CD8-positive, alpha-beta memory T cell (primary cell): ENCODE data around the gene DNAI4. TPM values are rescaled to one million over a fixed set of nuclear protein-coding genes. Genes with fewer than 3 reads are reported as not detected.
A peak's percentile ranks its signal among the peaks of the same experiment; 100 is the strongest.

Experiments used
- CTCF ChIA-PET: fragments of 350-600 bp; sonication (Branson Sonifier 250); formaldehyde crosslinking; loops from one replicate; lab custom pipeline; 2021; ENCODE audit warnings: antibody characterized with exemption; lab: Charles Lee
- POLR2A ChIA-PET: fragments of 350-600 bp; sonication (Branson Sonifier 250); formaldehyde crosslinking; loops from one replicate; lab custom pipeline; 2021; ENCODE audit warnings: antibody characterized with exemption; lab: Charles Lee
- DNase-seq, 5 donors: peaks; one replicate each; pipeline versions ENCODE4 v3.0.0 to v3.0.0-alpha.2; 2020 to 2022; ENCODE audit warnings: mixed read lengths in 1 of 5
- H3K27ac ChIP-seq: one replicate; pipeline ENCODE4 v1.7.0; 2013; ENCODE audit warnings: low read depth, mild to moderate bottlenecking, low read length, moderate library complexity
- H3K27me3 ChIP-seq: 2 replicates; pipeline ENCODE4 v1.7.0; 2013; ENCODE audit warnings: low read length, mild to moderate bottlenecking; ENCODE audit not compliant: insufficient read depth, poor library complexity, severe bottlenecking
- H3K36me3 ChIP-seq: 2 replicates; pipeline ENCODE4 v1.7.0; 2013; ENCODE audit warnings: mild to moderate bottlenecking, low read length, moderate library complexity; ENCODE audit not compliant: insufficient read depth
- H3K4me1 ChIP-seq: 2 replicates; pipeline ENCODE4 v1.7.0; 2013; ENCODE audit warnings: mild to moderate bottlenecking, low read length, moderate library complexity; ENCODE audit not compliant: insufficient read depth
- H3K4me3 ChIP-seq: 2 replicates; pipeline ENCODE4 v1.7.0; 2013; ENCODE audit warnings: mild to moderate bottlenecking, low read length
- H3K9me3 ChIP-seq: 2 replicates; pipeline ENCODE4 v1.7.0; 2013; ENCODE audit warnings: mild to moderate bottlenecking, low read length
- H3K27ac Mint-ChIP-seq, 8 donors: one replicate each; pipeline ENCODE4 v1.8.0; 2020 to 2021; ENCODE audit warnings: mixed read lengths in 8 of 8, mild to moderate bottlenecking in 6 of 8, inconsistent platforms in 3 of 8, moderate library complexity in 3 of 8
- H3K27me3 Mint-ChIP-seq, 2 donors: one replicate each; pipeline ENCODE4 v1.8.0; 2020 to 2021; ENCODE audit warnings: mixed read lengths in 2 of 2, mild to moderate bottlenecking in 1 of 2, moderate library complexity in 1 of 2
- H3K36me3 Mint-ChIP-seq, 3 donors: one replicate each; pipeline ENCODE4 v1.8.0; 2020 to 2021; ENCODE audit warnings: mixed read lengths in 3 of 3, inconsistent platforms in 1 of 3, mild to moderate bottlenecking in 1 of 3
- H3K4me1 Mint-ChIP-seq, 3 donors: one replicate each; pipeline ENCODE4 v1.8.0; 2020 to 2021; ENCODE audit warnings: mixed read lengths in 3 of 3, inconsistent platforms in 1 of 3, mild to moderate bottlenecking in 1 of 3
- H3K4me3 Mint-ChIP-seq, 7 donors: one replicate each; pipeline ENCODE4 v1.8.0; 2020 to 2021; ENCODE audit warnings: mixed read lengths in 7 of 7, mild to moderate bottlenecking in 6 of 7, moderate library complexity in 4 of 7, inconsistent platforms in 2 of 7
- H3K9me3 Mint-ChIP-seq, 5 donors: one replicate each; pipeline ENCODE4 v1.8.0; 2020 to 2022; ENCODE audit warnings: mixed read lengths in 5 of 5, mild to moderate bottlenecking in 3 of 5, moderate library complexity in 2 of 5, inconsistent platforms in 1 of 5
- polyA plus RNA-seq: library from polyadenylated mRNA; unstranded; fragments of 300-500 nt; fragmentation: Illumina TruSeq; gene quantifications from one replicate; pipeline ENCODE4 v1.2.3, GENCODE V29; 2021
- total RNA-seq, 2 experiments: library from RNA; stranded (reverse); gene quantifications; one replicate each; pipeline ENCODE4 v1.2.3, GENCODE V29; 2021

DNAI4 gene
- total and polyA plus RNA-seq, 3 experiments from 2014 or later = 0.77 to 1.8 (median 0.86) TPM

- Mint-ChIP-seq H3K4me1 (no peaks in the 10 kb centered on the region), H3K36me3 (peaks cover 0 to 5% (median 0%) of the 10 kb centered on the region in 3 donors), H3K27me3 (peaks cover 4 to 38% of the 10 kb centered on the region in 2 donors), H3K27ac (no peak overlapping the region), H3K4me3 (peak overlapping the region in 1 of 7 donors; percentile 0), H3K9me3 (peaks cover 0 to 5% (median 2%) of the 10 kb centered on the region in 5 donors)
- Histone ChIP-seq H3K4me1 (no peaks in the 10 kb centered on the region), H3K36me3 (no peaks in the 10 kb centered on the region), H3K27ac (no peak overlapping the region), H3K9me3 (no peaks in the 10 kb centered on the region), H3K4me3 (no peak overlapping the region), H3K27me3 (peaks cover 3% of the 10 kb centered on the region)
- CTCF ChIA-PET = interaction anchor here (2.8 kb wide), 1 partner anchor 14 kb away, joined by 7 read pairs; no protein-coding TSS in a partner anchor
- no peak for DNase-seq
- POLR2A ChIA-PET = no interaction called here
These were observed 145.1 kb downstream of the DNAI4 start for GRCh38 chr1:66779475-66780078.

DNA sequence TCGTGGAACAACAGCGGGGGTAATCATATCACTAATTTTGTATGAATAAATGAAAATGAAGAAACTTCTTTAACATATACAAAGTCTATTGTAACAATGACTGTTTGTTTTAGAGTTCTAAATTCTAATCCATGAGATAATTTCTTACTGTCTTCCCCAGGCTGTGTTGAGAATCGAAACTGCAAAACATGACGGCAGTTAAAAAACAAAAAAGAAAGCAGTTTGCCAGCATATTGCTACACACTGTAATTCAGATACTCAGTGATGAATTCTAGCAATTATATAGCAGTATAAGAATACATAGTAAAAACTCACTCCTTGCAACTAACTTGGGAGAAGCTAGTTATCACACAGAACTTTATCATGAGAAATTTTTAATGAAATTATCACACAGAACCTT is 145.7 kb downstream of the DNAI4 start:
- peaks cover 0 to 5% (median 0%) of the 10 kb centered on the region in 3 donors for H3K36me3 Mint-ChIP-seq
- no peak overlapping the region for H3K4me3 ChIP-seq
- peaks cover 4 to 38% of the 10 kb centered on the region in 2 donors for H3K27me3 Mint-ChIP-seq
- no peaks in the 10 kb centered on the region for H3K4me1 Mint-ChIP-seq
- no peak for DNase-seq
- no peaks in the 10 kb centered on the region for H3K9me3 ChIP-seq
- no peak overlapping the region for H3K27ac Mint-ChIP-seq
- ChIA-PET POLR2A (no interaction called here), CTCF (interaction anchor here (2.8 kb wide), 1 partner anchor 13 kb away, joined by 7 read pairs; no protein-coding TSS in a partner anchor)
- H3K27ac ChIP-seq = no peak overlapping the region
- H3K27me3 ChIP-seq = peaks cover 3% of the 10 kb centered on the region
- H3K36me3 ChIP-seq = no peaks in the 10 kb centered on the region
- H3K4me3 Mint-ChIP-seq = peak overlapping the region in 1 of 7 donors; percentile 42
- H3K9me3 Mint-ChIP-seq = peaks cover 0 to 3% (median 0%) of the 10 kb centered on the region in 5 donors
- no peaks in the 10 kb centered on the region for H3K4me1 ChIP-seq

DNA sequence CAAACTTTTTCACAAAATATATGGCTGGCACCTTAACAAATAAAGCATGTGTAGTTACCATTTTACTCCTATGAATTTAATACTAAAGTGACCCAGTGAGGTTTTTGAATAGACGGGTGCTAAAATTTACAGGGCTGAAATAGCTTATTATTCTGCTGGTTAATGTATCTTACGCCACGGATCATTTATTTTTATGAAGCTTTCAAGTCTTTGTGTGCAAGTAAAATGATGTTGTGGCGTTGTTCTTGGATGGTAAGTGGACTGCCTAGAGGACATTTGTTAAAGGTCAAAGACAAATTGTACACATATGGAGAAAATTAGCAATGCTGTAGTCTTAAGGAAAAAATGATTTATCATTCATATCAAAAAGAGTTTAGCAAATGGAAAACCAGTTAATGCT is 146.4 kb downstream of the DNAI4 start:
- Histone ChIP-seq H3K4me3 (no peak overlapping the region), H3K9me3 (no peaks in the 10 kb centered on the region), H3K27ac (no peak overlapping the region), H3K4me1 (no peaks in the 10 kb centered on the region), H3K27me3 (peaks cover 3% of the 10 kb centered on the region), H3K36me3 (no peaks in the 10 kb centered on the region)
- H3K4me3 Mint-ChIP-seq = no peak overlapping the region
- H3K36me3 Mint-ChIP-seq = peaks cover 0 to 5% (median 0%) of the 10 kb centered on the region in 3 donors
- no peak for DNase-seq
- peaks cover 0 to 2% (median 0%) of the 10 kb centered on the region in 5 donors for H3K9me3 Mint-ChIP-seq
- H3K27me3 Mint-ChIP-seq = peaks cover 4 to 38% of the 10 kb centered on the region in 2 donors
- H3K4me1 Mint-ChIP-seq = no peaks in the 10 kb centered on the region
- H3K27ac Mint-ChIP-seq = no peak overlapping the region
- ChIA-PET POLR2A (no interaction called here), CTCF (interaction anchor here (2.8 kb wide), 1 partner anchor 13 kb away, joined by 7 read pairs; no protein-coding TSS in a partner anchor)

GRCh38 chr1:66777831-66778230 is 146.8 kb downstream of the DNAI4 start:
- H3K4me1 ChIP-seq = no peaks in the 10 kb centered on the region
- Mint-ChIP-seq H3K27ac (no peak overlapping the region), H3K36me3 (peaks cover 0 to 5% (median 0%) of the 10 kb centered on the region in 3 donors), H3K4me3 (no peak overlapping the region), H3K9me3 (peaks cover 0 to 2% (median 0%) of the 10 kb centered on the region in 5 donors), H3K4me1 (no peaks in the 10 kb centered on the region), H3K27me3 (peaks cover 4 to 38% of the 10 kb centered on the region in 2 donors)
- H3K27me3 ChIP-seq = peaks cover 3% of the 10 kb centered on the region
- no peak for DNase-seq
- no peaks in the 10 kb centered on the region for H3K36me3 ChIP-seq
- ChIA-PET POLR2A (no interaction called here), CTCF (interaction anchor here (2.8 kb wide), 1 partner anchor 12 kb away, joined by 7 read pairs; no protein-coding TSS in a partner anchor)
- H3K27ac ChIP-seq = no peak overlapping the region
- H3K4me3 ChIP-seq = no peak overlapping the region
- H3K9me3 ChIP-seq = no peaks in the 10 kb centered on the region

DNA sequence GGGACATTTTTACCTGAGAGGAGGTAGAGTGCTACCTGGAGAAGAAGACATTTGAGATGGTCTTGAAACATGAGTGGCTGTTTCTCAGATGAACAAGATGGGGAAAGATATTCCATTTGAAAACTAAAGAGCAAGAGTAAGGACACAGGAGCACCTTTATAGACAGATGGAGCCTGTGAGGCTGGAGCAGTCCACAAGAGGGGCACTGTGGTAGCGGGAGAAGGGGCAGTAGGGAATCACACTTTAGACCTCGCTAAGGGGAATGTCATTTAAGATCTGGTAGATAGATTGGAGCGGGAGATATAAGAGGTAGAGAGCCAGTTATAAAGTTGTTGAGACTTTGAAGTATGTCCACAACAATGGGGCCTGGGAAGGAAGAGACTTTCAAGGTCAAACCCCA is 149.0 kb downstream of the DNAI4 start:
- no peaks in the 10 kb centered on the region for H3K9me3 ChIP-seq
- peaks cover 0 to 2% (median 0%) of the 10 kb centered on the region in 5 donors for H3K9me3 Mint-ChIP-seq
- CTCF ChIA-PET = interaction anchor here (0.9 kb wide), 1 partner anchor 11 kb away, joined by 3 read pairs; no protein-coding TSS in a partner anchor
- H3K36me3 Mint-ChIP-seq = no peaks in the 10 kb centered on the region
- no peak overlapping the region for H3K27ac Mint-ChIP-seq
- POLR2A ChIA-PET = no interaction called here
- H3K4me3 Mint-ChIP-seq = no peak overlapping the region
- H3K27ac ChIP-seq = no peak overlapping the region
- H3K36me3 ChIP-seq = no peaks in the 10 kb centered on the region
- H3K27me3 ChIP-seq = peaks cover 3% of the 10 kb centered on the region
- no peak overlapping the region for H3K4me3 ChIP-seq
- H3K4me1 Mint-ChIP-seq = peaks cover 0 to 6% (median 4%) of the 10 kb centered on the region in 3 donors
- no peak for DNase-seq
- no peaks in the 10 kb centered on the region for H3K4me1 ChIP-seq
- H3K27me3 Mint-ChIP-seq = peaks cover 4 to 30% of the 10 kb centered on the region in 2 donors

GRCh38 chr1:66774438-66774837 is 150.2 kb downstream of the DNAI4 start:
- H3K9me3 Mint-ChIP-seq = no peaks in the 10 kb centered on the region
- Histone ChIP-seq H3K36me3 (no peaks in the 10 kb centered on the region), H3K4me1 (peaks cover 7% of the 10 kb centered on the region), H3K27ac (no peak overlapping the region), H3K9me3 (no peaks in the 10 kb centered on the region), H3K27me3 (peaks cover 3% of the 10 kb centered on the region), H3K4me3 (no peak overlapping the region)
- peaks cover 9 to 18% (median 16%) of the 10 kb centered on the region in 3 donors for H3K4me1 Mint-ChIP-seq
- peaks cover 3 to 23% of the 10 kb centered on the region in 2 donors for H3K27me3 Mint-ChIP-seq
- ChIA-PET CTCF (no interaction called here), POLR2A (no interaction called here)
- H3K27ac Mint-ChIP-seq = no peak overlapping the region
- no peaks in the 10 kb centered on the region for H3K36me3 Mint-ChIP-seq
- H3K4me3 Mint-ChIP-seq = no peak overlapping the region
- DNase-seq = no peak

- peaks cover 13% of the 10 kb centered on the region for H3K4me1 ChIP-seq
- H3K27ac ChIP-seq = no peak overlapping the region
- CTCF ChIA-PET = interaction anchor here (0.7 kb wide), 1 partner anchor 376 kb away, joined by 3 read pairs; no protein-coding TSS in a partner anchor
- H3K4me3 Mint-ChIP-seq = no peak overlapping the region
- no peak overlapping the region for H3K27ac Mint-ChIP-seq
- peaks cover 1 to 11% of the 10 kb centered on the region in 2 donors for H3K27me3 Mint-ChIP-seq
- no peaks in the 10 kb centered on the region for H3K9me3 ChIP-seq
- H3K4me1 Mint-ChIP-seq = peaks cover 18 to 28% (median 26%) of the 10 kb centered on the region in 3 donors
- H3K36me3 ChIP-seq = no peaks in the 10 kb centered on the region
- no peaks in the 10 kb centered on the region for H3K36me3 Mint-ChIP-seq
- no peaks in the 10 kb centered on the region for H3K9me3 Mint-ChIP-seq
- no peak overlapping the region for H3K4me3 ChIP-seq
- POLR2A ChIA-PET = no interaction called here
- no peak for DNase-seq
- H3K27me3 ChIP-seq = peaks cover 3% of the 10 kb centered on the region
These were observed 151.4 kb downstream of the DNAI4 start for GRCh38 chr1:66773227-66773626.

GRCh38 chr1:66770694-66771093 is 154.0 kb downstream of the DNAI4 start:
- DNase-seq = no peak
- Histone ChIP-seq H3K4me1 (peaks cover 13% of the 10 kb centered on the region), H3K27me3 (no peaks in the 10 kb centered on the region), H3K9me3 (no peaks in the 10 kb centered on the region), H3K36me3 (no peaks in the 10 kb centered on the region), H3K4me3 (no peak overlapping the region), H3K27ac (no peak overlapping the region)
- Mint-ChIP-seq H3K27me3 (peaks cover 1 to 3% of the 10 kb centered on the region in 2 donors), H3K4me1 (peaks cover 18 to 28% (median 26%) of the 10 kb centered on the region in 3 donors), H3K4me3 (peak overlapping the region in 2 of 7 donors; percentile 78 to 86), H3K36me3 (no peaks in the 10 kb centered on the region), H3K27ac (peak overlapping the region in 4 of 8 donors; percentile 10 to 76 (median 19)), H3K9me3 (no peaks in the 10 kb centered on the region)
- POLR2A ChIA-PET = no interaction called here
- CTCF ChIA-PET = interaction anchor here (1.5 to 1.7 kb wide), 2 partner anchors 378 to 442 kb away, joined by 8 to 9 read pairs; no protein-coding TSS in a partner anchor
